DND-41 (cell line): ENCODE data around the gene HTT-AS.
A peak's percentile ranks its signal among the peaks of the same experiment; 100 is the strongest.

Experiments used
- ATAC-seq: fragments of 200-7000 bp; cut with Tn5 transposase; 3 replicates; pipeline ENCODE4 v1.9.1; 2021; ENCODE audit warnings: low read depth; ENCODE audit not compliant: insufficient read depth
- DNase-seq: peaks from one replicate; pipeline ENCODE4 v3.0.0-alpha.2; 2020
- H2AFZ ChIP-seq: 2 replicates; pipeline ENCODE4 v1.6.0; 2012; ENCODE audit warnings: low read depth, low read length
- H3K27ac ChIP-seq: 2 replicates; pipeline ENCODE4 v1.5.1; 2012; ENCODE audit warnings: low read length, inconsistent platforms
- H3K27me3 ChIP-seq: fragments of 200-600 bp; sonication (generic); 2 replicates; pipeline ENCODE4 v1.6.0; 2012; ENCODE audit warnings: low read length, mild to moderate bottlenecking, inconsistent platforms; ENCODE audit not compliant: insufficient read depth, poor library complexity
- H3K36me3 ChIP-seq: 2 replicates; pipeline ENCODE4 v1.5.1; 2012; ENCODE audit warnings: low read length, inconsistent platforms; ENCODE audit not compliant: insufficient read depth
- H3K4me1 ChIP-seq: 2 replicates; pipeline ENCODE4 v1.5.1; 2012; ENCODE audit warnings: mild to moderate bottlenecking, low read length; ENCODE audit not compliant: insufficient read depth
- H3K4me2 ChIP-seq: 2 replicates; pipeline ENCODE4 v1.6.0; 2012; ENCODE audit warnings: mild to moderate bottlenecking, moderate library complexity, low read length, inconsistent platforms; ENCODE audit not compliant: insufficient read depth
- H3K4me3 ChIP-seq, 2 experiments: fragments of 200-600 bp in 1 of 2; shearing (Covaris generic) in 1 of 2; 2 replicates each; pipeline ENCODE4 v1.5.1; 2012 to 2016; ENCODE audit warnings: inconsistent platforms in 2 of 2, low read length in 2 of 2, mild to moderate bottlenecking in 2 of 2, low read depth in 1 of 2, moderate library complexity in 1 of 2
- H3K79me2 ChIP-seq: 2 replicates; pipeline ENCODE4 v1.6.0; 2012; ENCODE audit warnings: low read length, inconsistent platforms; ENCODE audit not compliant: insufficient read depth
- H3K9ac ChIP-seq: 2 replicates; pipeline ENCODE4 v1.6.0; 2012; ENCODE audit warnings: low read depth, mild to moderate bottlenecking, inconsistent platforms, low read length, moderate library complexity
- H3K9me3 ChIP-seq: 2 replicates; pipeline ENCODE4 v1.5.1; 2012; ENCODE audit warnings: low read length, moderate library complexity, mild to moderate bottlenecking, inconsistent platforms; ENCODE audit not compliant: insufficient read depth, severe bottlenecking
- H4K20me1 ChIP-seq: 2 replicates; pipeline ENCODE4 v1.6.0; 2012; ENCODE audit warnings: low read length; ENCODE audit not compliant: insufficient read depth
- EZH2 ChIP-seq: IDR thresholded peaks from 3 replicates; pipeline ENCODE4 v1.6.1; 2012; ENCODE audit warnings: borderline replicate concordance, low read depth, mild to moderate bottlenecking, moderate library complexity, low read length, inconsistent platforms; ENCODE audit not compliant: severe bottlenecking
- TF ChIP-seq, protein P1 (sequence below): IDR thresholded peaks from 2 replicates; pipeline ENCODE4 v1.5.1; 2012; ENCODE audit warnings: borderline replicate concordance, low read length, moderate library complexity, mild to moderate bottlenecking; ENCODE audit not compliant: poor library complexity, severe bottlenecking; ENCODE audit errors: extremely low read depth

HTT-AS gene

DNA sequence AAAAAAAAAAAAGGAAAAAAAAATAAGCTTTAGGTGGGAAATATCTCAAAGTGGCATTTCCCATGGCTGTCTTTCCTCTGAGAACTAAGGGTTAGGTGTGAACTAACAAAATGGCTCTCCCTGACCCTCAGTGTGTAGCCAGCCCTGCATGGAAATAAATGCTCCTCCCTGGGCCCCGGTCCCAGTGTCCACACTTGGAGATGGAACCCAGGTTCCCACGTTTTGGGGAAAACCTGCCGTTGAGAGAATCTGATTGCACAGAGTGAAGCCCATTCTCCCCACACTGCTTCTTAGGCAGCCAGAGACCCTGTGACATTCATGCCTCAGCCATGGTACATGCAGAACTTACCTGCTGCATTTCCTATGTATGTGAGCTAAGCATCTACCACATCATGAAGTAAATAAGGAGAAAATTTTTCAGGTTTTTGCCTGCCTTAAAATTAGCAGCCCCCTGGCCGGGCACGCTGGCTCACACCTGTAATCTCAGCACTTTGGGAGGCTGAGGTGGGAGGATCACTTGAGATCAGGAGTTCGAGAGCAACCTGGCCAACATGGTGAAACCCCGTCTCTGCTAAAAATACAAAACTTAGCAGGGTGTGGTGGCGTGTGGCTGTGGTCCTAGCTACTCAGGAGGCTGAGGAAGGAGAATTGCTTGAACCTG lies 34.5 kb downstream of the HTT-AS start:
- peaks cover 28% of the 10 kb centered on the region for H3K27me3 ChIP-seq
- H3K36me3 ChIP-seq = no peaks in the 10 kb centered on the region
- H3K9me3 ChIP-seq = no peaks in the 10 kb centered on the region
- no peaks in the 10 kb centered on the region for H4K20me1 ChIP-seq
- TF ChIP-seq EZH2 = no peak
- TF ChIP-seq, protein P1, sequence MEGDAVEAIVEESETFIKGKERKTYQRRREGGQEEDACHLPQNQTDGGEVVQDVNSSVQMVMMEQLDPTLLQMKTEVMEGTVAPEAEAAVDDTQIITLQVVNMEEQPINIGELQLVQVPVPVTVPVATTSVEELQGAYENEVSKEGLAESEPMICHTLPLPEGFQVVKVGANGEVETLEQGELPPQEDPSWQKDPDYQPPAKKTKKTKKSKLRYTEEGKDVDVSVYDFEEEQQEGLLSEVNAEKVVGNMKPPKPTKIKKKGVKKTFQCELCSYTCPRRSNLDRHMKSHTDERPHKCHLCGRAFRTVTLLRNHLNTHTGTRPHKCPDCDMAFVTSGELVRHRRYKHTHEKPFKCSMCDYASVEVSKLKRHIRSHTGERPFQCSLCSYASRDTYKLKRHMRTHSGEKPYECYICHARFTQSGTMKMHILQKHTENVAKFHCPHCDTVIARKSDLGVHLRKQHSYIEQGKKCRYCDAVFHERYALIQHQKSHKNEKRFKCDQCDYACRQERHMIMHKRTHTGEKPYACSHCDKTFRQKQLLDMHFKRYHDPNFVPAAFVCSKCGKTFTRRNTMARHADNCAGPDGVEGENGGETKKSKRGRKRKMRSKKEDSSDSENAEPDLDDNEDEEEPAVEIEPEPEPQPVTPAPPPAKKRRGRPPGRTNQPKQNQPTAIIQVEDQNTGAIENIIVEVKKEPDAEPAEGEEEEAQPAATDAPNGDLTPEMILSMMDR = no peak
- no peak overlapping the region for H3K4me3 ChIP-seq
- ATAC-seq (no peak), DNase-seq (no peak)
- H3K79me2 ChIP-seq = no peaks in the 10 kb centered on the region
- no peak overlapping the region for H3K27ac ChIP-seq
- H3K4me1 ChIP-seq = no peaks in the 10 kb centered on the region
- no peak overlapping the region for H3K9ac ChIP-seq
- H3K4me2 ChIP-seq = no peak overlapping the region
- no peak overlapping the region for H2AFZ ChIP-seq

DNA sequence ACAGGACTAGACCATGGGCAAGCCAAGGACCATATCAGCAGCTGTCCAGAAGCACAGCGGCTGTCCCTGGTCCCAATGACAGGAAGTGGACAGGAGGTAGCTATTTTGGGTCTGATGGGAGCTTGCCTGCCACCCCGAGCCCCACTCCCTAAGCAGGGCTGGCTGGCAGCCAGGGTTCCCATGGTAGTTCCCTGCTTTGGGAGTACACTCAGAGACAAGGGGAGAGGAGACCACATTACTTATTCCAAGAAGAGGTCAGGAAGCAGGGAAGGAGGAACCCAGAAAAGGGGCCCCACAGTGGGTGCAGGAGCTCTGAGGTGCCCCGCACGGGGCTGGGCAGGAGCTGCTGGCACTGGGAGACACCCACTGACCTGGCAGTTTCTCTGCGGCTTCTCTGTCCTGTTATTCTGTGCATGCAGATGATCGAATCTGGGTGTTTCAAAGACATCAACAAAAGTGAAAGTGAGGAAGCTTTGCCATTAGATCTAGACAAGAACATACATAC lies 36.3 kb downstream of the HTT-AS start:
- ATAC-seq = no peak
- Histone ChIP-seq H3K4me1 (no peaks in the 10 kb centered on the region), H3K79me2 (no peaks in the 10 kb centered on the region), H3K4me3 (no peak overlapping the region), H3K36me3 (no peaks in the 10 kb centered on the region), H3K4me2 (peak overlapping the region; percentile 12; the same call in 1 of the 2 replicates), H4K20me1 (no peaks in the 10 kb centered on the region), H3K9me3 (no peaks in the 10 kb centered on the region), H2AFZ (no peak overlapping the region), H3K27me3 (peaks cover 28% of the 10 kb centered on the region), H3K9ac (no peak overlapping the region), H3K27ac (no peak overlapping the region)
- DNase-seq = no peak
- no peak for TF ChIP-seq EZH2
- TF ChIP-seq, protein P1 = no peak

DNA sequence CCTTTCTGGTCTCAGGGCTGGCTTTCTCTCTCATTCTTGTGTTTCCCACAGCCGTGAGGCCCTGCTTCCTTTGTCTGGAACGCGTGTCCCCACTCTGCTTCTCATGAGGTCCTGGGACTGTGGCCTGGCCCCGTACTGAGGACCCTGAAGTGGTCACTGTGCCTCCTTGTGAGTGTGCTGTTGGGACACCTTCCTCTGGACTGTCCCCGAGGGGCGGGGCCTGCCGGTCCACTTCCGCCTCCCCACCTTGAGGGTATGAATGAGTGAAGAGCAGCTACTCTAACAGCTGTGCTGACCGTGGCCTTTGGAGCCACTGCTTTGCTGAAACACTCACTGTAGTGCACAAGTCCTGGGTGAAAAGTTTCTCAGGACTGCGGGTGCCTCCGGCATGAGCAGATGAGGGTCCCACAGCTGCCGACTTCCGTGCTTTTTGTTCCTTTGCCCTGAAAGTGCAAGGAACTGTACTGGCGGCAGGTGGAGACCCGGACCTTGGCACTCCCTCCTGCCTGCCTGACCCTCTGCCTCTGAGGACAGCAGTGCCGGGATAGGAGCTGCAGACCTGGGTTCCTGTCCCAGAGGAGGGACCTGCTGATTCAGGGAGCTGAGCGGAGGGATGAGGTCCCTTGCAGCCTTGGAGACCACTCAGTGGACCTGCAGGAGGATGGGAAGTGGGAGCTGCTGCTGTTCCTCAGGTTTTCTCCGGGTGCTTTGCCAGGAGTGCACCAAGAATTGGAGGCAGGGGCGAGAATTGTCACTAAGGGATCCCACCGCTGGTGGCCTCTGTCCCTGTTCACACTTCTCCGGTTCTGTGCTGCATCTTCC lies 38.0 kb downstream of the HTT-AS start:
- no peaks in the 10 kb centered on the region for H3K36me3 ChIP-seq
- H3K9ac ChIP-seq = no peak overlapping the region
- H3K4me2 ChIP-seq = no peak overlapping the region
- no peaks in the 10 kb centered on the region for H4K20me1 ChIP-seq
- no peak overlapping the region for H3K4me3 ChIP-seq
- TF ChIP-seq EZH2 = no peak
- TF ChIP-seq, protein P1 = no peak
- no peak overlapping the region for H2AFZ ChIP-seq
- no peaks in the 10 kb centered on the region for H3K4me1 ChIP-seq
- H3K9me3 ChIP-seq = no peaks in the 10 kb centered on the region
- no peak overlapping the region for H3K27ac ChIP-seq
- no peak for ATAC-seq
- no peak for DNase-seq
- peaks cover 17% of the 10 kb centered on the region for H3K27me3 ChIP-seq
- H3K79me2 ChIP-seq = no peaks in the 10 kb centered on the region
